ENCODE measurements around the gene BTG2. TPM values are rescaled to one million over a fixed set of nuclear protein-coding genes. Genes with fewer than 3 reads are reported as not detected.

Gene BTG2
- polyA plus RNA-seq, 2 of the 4 experiments (the other 2 are of a cell fraction) = 7.2 to 16.4 TPM

DNA sequence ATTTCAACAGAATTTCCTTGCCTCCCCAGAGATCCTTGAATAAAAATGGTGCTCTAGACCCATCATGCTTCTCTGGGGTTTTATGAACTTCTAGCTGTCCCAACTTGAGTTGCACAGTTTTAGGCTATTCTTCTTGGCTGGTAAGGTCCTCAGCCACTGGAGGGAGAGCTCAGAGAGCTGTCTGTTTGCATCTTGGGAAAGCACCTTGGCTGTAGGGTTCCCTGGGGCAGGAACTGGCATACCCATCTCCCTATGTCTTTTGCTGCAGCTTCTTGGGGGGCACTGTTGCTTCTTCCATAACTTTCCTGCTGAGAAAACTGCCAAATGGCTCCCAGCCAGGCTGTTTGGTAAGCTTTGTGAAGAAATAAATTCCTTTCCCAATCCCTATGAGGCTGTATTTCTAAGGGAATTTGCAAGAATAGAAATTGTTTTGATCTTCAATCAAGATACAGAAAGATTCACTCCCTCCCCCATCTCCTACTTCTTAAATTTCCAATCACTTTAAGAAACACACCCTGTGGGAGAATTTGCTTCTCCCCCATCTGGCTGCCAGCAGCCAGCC, 53.8 kb downstream of the BTG2 start (continued):
- TF ChIP-seq BCL3 (IDR thresholded peaks at IDR 0.05) (no peak), MYC (IDR thresholded peaks at IDR 0.05; ENCODE audit: borderline replicate concordance, low read length) (no peak), HOXB13 (CRISPR knock-in tag; IDR thresholded peaks at IDR 0.05; ENCODE audit: low read depth) (no peak), FOXS1 (CRISPR knock-in tag; IDR thresholded peaks at IDR 0.05) (no peak)

Small RNA genes within 50 kb of the gene (small RNA-seq; reads per million reads assigned to genes)
- 0 to 0.26 (median 0) reads per million in 6 experiments for gene AL359837.1
- 0 to 7.3 (median 0.85) reads per million in 6 experiments for gene RNU6-487P

Other genes with a start within 250 kb of the BTG2 start
- gene MYOG, start 219.5 kb upstream of the BTG2 start, polyA plus RNA-seq (2011; rRNA removed) = not detected in 2 replicates
- gene MYOG, start 219.5 kb upstream of the BTG2 start, polyA plus RNA-seq (2017; fragmentation: RNase III; extraction: RNeasy Plus Mini Kit Qiagen cat#74134 plus additional on column Dnase treatment) = not detected in 3 replicates
- gene ADORA1, start 177.8 kb upstream of the BTG2 start, polyA plus RNA-seq (2011; rRNA removed) = 0.48 and 0.50 TPM in 2 replicates
- 0.94 to 2.4 TPM (median 1.8 TPM) in 3 replicates for gene ADORA1, start 177.8 kb upstream of the BTG2 start, polyA plus RNA-seq (2017; fragmentation: RNase III; extraction: RNeasy Plus Mini Kit Qiagen cat#74134 plus additional on column Dnase treatment)
- gene MYBPH, start 129.7 kb upstream of the BTG2 start, polyA plus RNA-seq (2011; rRNA removed) = not detected in 2 replicates
- gene MYBPH, start 129.7 kb upstream of the BTG2 start, polyA plus RNA-seq (2017; fragmentation: RNase III; extraction: RNeasy Plus Mini Kit Qiagen cat#74134 plus additional on column Dnase treatment) = not detected in 3 replicates
- gene CHI3L1, start 118.8 kb upstream of the BTG2 start, polyA plus RNA-seq (2011; rRNA removed) = not detected in 2 replicates
- gene CHI3L1, start 118.8 kb upstream of the BTG2 start, polyA plus RNA-seq (2017; fragmentation: RNase III; extraction: RNeasy Plus Mini Kit Qiagen cat#74134 plus additional on column Dnase treatment) = 0.04 TPM in 1 of 3 replicates, not detected in the others
- gene CHIT1, start 75.8 kb upstream of the BTG2 start, polyA plus RNA-seq (2011; rRNA removed) = not detected in 2 replicates
- not detected in 3 replicates for gene CHIT1, start 75.8 kb upstream of the BTG2 start, polyA plus RNA-seq (2017; fragmentation: RNase III; extraction: RNeasy Plus Mini Kit Qiagen cat#74134 plus additional on column Dnase treatment)
- 0.03 and 0.04 TPM in 2 replicates for gene FMOD, start 45.6 kb downstream of the BTG2 start, polyA plus RNA-seq (2011; rRNA removed)
- not detected in 3 replicates for gene FMOD, start 45.6 kb downstream of the BTG2 start, polyA plus RNA-seq (2017; fragmentation: RNase III; extraction: RNeasy Plus Mini Kit Qiagen cat#74134 plus additional on column Dnase treatment)
- gene PRELP, start 170.3 kb downstream of the BTG2 start, polyA plus RNA-seq (2011; rRNA removed) = not detected in 2 replicates
- gene PRELP, start 170.3 kb downstream of the BTG2 start, polyA plus RNA-seq (2017; fragmentation: RNase III; extraction: RNeasy Plus Mini Kit Qiagen cat#74134 plus additional on column Dnase treatment) = not detected in 3 replicates
- not detected in 2 replicates for gene OPTC, start 188.6 kb downstream of the BTG2 start, polyA plus RNA-seq (2011; rRNA removed)
- gene OPTC, start 188.6 kb downstream of the BTG2 start, polyA plus RNA-seq (2017; fragmentation: RNase III; extraction: RNeasy Plus Mini Kit Qiagen cat#74134 plus additional on column Dnase treatment) = not detected in 3 replicates

Measured in A549 (cell line).